Fibroblast of skin of left quadriceps (primary cell): ENCODE results near the gene MBD3L2B.
"Not testable (repeated sequence)": the region's sequence is repeated elsewhere in the genome, so short reads cannot be mapped to it uniquely, and the experiment has no call there.

ENCODE experiments used
- DNase-seq, 2 experiments: peaks; one replicate each; pipeline ENCODE4 v3.0.0-alpha.2; 2013; ENCODE audit warnings: low read depth in 2 of 2

The MBD3L2B gene

DNA sequence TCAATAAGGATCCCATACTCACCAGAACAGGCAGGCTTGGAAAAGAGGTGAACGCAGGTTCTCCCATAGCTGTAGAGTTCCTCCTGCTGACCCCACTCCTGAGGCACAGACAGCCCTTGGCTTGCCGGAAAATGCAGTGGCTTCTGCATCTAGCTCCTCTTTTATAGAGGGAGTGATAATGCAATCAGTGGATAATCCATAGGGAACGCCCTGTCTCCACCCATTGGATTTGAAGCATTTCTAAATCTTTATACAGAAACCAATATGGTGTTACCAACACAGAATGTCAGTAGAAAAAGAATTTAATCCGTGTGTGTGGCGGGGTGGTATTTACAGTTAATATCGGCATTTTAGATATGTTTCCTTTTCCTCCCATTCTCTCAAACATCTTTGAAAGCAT lies at the start of gene MBD3L2B:
MBD3L2B (minus strand) TSS at position 101 of the 400 bp plus-strand sequence; CDS start at position 67, 34 bp downstream.
- not testable (repeated sequence) for DNase-seq

DNA sequence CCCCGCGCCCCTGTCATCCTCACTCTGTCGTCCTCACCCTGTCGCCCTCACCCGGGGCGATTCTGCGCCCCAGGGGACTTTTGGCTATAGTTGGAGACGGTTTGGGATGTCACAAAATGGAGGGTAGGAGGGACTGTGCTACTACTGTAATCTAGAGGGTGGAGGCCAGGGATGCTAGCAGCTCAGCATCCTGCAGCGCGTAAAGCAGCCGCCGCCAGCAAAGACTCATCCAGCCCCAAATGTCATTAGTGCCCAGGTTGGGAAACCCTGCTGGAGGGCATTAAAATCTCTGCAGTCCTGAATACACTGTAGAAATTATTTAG lies 48.6 kb upstream of the MBD3L2B start:
- DNase-seq, result no peak

DNA sequence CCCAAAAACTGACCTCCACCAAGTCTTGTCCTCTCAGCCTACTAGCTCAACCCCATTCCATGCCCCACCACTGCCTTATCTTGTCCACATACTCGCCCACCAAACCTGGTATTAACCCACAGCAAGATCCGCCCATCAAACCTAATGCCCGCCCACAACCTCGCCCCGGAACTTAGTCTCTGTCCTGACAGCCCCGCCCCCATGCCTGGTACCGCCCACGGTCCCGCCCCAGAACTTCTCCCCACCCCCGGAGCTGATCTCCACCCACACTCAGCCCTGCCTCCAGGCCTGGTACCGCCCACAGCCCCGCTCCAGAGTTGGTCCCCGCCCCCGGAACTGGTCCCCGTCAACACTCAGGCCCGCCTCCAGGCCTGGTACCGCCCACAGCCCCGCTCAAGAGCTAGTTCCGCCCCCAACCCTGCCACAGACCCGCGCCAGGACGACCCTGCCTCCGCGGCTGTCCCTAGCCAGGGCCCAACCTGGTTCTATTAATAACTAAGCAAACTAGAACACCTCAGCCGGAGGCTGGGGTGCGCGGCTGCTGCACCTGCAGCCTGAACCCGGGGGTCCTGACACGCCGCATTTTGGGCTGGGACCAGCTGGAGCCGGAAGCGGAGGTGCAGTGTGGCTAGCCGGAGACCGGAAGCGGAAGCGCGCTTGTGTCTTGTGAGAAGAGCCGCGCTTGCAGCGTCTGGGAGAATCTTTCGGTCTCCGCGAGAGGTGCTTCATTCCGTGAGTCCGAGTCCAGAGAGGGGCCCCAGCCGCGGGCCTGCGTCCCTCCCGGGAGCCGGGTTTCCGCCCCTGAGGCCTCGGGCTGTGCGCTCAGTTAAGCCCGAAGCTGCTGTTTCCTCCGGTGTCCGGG lies 48.0 kb upstream of the MBD3L2B start, which contains the start of gene ZNF557:
ZNF557 (plus strand) TSS at position 662 of the 862 bp plus-strand sequence. CDS start 5,372 bp downstream, outside the sequence.
- DNase-seq, result peak; percentile 91 to 92

DNA sequence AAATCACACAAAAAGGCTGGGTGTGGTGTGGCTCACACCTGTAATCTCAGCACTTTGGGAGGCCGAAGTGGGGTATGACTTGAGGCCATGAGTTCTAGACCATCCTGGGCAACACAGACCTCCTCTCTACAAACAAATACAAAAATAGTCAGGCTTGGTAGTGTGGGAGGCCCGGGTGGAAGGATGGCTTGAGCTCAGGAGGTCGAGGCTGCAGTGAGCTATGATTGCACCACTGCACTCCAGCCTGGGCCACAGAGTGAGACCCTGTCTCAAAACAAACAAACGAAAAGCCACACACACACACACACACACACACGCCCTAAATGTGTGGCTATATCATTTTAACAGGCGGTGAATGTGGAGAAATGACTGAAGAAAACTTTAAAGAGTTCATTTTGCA lies 47.4 kb upstream of the MBD3L2B start:
- DNase-seq, result no peak

DNA sequence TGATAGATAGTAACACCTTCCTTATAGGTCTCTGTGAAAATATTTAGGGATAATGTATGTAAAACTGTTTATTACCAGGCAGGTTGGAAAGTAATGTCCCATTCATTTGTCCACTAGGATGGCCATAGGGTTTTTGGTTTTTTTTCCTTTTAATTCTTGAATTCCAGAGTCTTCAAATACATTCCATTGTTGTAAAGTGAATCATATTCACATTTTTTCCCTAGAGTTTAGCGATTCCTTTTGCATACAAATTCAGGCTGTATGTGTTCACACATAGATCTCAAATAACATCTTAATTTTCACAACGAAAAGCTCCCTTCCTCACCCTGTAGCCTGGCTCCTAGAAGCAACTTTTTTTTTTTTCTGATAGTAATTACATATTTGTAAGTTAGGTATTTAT lies 46.5 kb upstream of the MBD3L2B start:
- no peak for DNase-seq

DNA sequence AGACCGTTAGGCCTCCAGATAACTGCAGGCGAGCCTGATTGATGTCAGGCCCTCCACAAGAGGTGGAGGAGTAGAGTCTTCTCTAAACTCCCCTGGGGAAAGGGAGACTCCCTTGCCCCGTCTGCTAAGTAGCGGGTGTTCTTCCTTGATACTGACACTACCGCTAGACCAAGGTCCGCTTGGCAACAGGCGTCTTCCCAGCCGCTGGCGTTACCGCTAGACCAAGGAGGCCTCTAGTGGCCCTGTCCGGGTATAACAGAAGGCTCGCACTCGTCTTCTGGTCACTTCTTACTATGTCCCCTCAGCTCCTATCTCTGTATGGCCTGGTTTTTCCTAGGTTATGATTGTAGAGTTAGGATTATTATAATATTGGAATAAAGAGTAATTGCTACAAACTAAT lies 45.9 kb upstream of the MBD3L2B start:
- not testable (repeated sequence) for DNase-seq

DNA sequence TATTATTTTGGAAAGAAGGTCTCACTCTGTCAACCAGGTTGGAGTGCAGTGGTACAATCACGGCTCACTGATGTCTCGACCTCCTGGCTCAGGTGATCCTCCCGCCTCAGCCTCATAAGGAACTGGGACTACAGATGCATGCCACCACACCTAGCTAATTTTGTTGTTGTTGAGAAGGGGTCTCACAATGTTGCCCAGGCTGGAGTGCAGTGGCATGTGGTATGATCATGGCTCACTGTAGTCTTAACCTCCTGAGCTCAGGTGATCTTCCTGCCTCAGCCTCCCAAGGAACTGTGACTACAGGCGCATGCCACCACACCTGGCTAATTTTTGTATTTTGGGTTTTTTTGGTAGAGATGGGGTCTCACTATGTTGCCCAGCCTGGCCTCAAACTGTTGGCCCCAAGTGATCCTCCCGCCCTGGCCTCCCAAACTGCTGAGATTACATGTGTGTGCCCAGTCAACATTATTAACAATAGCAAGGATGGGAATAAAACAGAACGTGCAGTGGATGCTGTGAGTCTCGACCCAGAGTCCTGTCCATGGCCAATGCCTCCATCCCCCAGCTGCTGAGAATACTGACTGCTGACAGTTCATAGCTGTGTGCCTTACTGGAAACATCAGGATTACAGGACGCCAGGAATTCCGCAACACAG lies 42.7 kb upstream of the MBD3L2B start:
- DNase-seq, result no peak

DNA sequence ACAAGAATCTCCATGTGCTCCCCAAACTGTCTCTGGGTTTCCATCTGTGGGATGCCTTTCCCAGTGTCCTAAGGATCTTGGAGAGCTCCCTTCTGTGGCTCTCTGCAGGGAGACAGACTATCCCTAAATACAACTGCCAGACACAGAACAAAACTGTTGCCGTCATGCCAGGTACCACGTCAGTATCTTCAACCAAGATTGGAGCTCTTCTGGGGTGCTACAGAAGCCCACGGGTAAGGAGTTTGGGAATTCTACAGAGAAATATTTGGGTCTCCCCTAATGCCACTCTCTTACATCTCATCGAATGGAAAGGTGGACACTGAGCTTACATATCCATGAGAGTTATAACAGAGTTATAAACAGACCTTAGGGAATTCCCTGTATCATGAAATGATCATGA lies 42.1 kb upstream of the MBD3L2B start:
- no peak for DNase-seq

DNA sequence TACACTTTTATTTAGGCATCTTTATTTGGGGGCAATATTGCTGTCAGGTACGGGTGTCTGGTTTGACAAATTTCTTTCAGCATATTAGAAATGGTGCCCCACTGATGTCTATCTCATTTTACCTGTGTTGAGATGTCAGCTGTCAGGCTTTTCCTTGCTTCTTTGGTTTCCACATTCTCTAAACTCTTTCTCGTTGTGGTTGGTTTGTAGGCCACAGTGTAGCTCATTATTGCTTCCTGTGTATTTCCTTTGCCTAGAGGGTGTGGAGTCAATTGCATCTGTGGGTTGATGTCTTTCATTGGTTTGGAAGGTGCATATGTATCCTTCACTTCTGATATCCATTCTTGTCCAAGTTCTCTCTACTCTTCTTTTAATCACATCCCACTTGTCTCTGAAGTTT lies 38.7 kb upstream of the MBD3L2B start:
- DNase-seq, result not testable (repeated sequence)

DNA sequence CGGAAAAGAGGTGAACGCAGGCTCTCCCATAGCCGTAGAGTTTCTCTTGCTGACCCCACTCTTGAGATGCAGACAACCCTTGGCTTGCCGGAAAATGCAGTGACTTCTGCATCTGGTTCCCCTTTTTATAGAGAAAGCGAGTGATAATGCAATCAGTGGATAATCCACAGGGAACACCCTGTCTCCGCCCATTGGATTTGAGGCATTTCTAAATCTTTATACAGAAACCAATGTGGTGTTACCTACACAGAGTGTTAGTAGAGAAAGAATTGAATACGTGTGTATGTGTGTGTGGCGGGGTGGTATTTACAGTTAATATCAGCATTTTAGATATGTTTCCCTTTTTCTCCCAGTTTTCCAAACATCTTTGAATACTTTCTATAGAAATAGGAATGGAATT lies 37.3 kb upstream of the MBD3L2B start, which contains the start of gene MBD3L3:
MBD3L3 (minus strand) TSS at position 101 of the 400 bp plus-strand sequence; CDS start at position 30, 71 bp downstream.
- not testable (repeated sequence) for DNase-seq

DNA sequence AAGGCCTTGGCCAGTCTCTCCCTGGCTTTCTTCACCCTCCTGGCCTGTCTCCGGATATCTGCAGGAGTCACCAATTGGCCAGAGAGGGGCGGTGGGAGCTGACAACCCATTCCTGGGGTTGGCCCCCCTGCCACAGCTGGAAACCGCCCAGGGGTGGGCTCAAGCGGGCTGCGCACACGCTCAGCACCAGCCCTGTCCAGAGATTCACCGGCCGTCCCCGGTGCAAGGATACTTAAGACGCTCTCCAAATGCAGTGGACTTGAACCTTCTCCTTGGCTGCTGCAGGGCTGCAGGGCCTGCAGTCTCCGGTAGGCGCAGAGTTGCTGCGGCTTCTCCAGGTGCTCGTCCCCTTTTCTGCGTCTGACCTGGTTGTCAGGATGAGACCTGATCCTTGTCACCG lies 35.1 kb upstream of the MBD3L2B start:
- not testable (repeated sequence) for DNase-seq

DNA sequence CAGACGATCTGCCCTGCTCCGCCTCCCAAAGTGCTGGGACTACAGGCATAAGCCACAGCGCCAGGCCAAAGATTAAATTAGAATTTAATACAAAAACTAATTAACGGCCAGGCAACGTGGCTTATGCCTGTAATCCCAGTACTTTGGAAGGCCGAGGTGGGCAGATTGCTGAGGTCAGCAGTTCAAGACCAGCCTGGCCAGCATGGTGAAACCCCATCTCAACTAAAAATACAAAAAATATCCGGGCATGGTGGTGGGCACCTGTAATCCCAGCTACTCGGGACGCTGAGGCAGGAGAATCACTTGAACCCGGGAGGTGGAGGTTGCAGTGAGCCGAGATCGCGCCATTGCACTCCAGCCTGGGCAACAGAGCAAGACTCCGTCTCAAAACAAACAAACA lies 34.4 kb upstream of the MBD3L2B start:
- DNase-seq, result not testable (repeated sequence)

DNA sequence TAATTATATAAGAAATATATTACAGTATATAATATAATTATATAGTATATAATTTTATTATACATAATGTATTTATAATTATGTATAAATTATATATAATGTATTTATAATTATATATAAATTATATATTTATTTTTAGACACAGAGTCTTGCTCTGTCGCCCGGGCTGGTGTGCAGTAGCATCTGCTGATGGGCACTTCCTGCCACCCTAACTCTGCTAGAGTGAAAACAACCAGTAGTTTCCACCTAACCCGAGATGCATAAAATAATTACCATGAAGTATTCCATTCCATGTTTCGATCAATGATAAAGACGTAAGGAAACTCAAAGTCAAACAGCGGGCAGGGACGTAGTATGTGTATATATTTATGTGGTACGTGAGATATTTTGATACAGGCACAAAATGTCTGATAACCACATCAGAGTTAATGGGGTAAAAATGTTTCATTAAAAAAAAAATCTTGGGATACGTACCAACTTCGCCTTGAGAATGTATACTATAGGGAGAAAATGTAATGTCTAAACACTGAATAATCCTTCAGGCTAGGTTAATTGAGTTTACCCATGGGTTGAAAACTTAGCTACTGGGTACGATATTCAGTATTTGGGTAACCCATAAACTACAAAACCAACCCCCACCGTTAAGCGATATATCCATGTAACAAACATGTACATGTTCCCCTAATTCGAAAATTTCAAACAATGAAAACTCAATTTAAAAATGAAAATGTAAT lies 33.6 kb upstream of the MBD3L2B start:
- not testable (repeated sequence) for DNase-seq

DNA sequence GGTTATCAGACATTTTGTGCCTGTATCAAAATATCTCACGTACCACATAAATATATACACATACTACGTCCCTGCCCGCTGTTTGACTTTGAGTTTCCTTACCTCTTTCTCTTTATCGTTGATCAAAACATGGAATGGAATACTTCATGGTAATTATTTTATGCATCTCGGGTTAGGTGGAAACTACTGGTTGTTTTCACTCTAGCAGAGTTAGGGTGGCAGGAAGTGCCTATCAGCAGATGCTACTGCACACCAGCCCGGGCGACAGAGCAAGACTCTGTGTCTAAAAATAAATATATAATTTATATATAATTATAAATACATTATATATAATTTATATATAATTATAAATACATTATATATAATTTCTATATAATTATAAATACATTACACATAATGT lies 31.7 kb upstream of the MBD3L2B start:
- not testable (repeated sequence) for DNase-seq

DNA sequence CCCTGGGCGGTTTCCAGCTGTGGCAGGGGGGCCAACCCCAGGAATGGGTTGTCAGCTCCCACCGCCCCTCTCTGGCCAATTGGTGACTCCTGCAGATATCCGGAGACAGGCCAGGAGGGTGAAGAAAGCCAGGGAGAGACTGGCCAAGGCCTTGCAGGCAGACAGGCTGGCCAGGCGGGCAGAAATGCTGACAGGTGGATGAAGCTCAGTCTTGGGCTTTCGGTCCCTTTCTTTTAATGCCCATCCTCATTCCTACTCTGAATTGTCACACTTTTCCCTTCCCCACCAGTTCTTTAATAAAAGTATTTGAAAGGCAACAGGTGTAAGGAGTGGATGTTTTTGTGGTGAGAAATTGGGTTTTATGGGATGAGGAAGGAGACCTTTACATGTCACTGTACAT lies 30.2 kb upstream of the MBD3L2B start:
- not testable (repeated sequence) for DNase-seq

DNA sequence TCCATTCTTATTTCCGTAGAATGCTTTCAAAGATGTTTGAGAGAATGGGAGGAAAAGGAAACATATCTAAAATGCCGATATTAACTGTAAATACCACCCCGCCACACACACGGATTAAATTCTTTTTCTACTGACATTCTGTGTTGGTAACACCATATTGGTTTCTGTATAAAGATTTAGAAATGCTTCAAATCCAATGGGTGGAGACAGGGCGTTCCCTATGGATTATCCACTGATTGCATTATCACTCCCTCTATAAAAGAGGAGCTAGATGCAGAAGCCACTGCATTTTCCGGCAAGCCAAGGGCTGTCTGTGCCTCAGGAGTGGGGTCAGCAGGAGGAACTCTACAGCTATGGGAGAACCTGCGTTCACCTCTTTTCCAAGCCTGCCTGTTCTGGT lies 27.8 kb upstream of the MBD3L2B start, which contains the start of gene MBD3L2:
MBD3L2 (plus strand) TSS at position 301 of the 400 bp plus-strand sequence; CDS start at position 354, 53 bp downstream.
- DNase-seq, result not testable (repeated sequence)

DNA sequence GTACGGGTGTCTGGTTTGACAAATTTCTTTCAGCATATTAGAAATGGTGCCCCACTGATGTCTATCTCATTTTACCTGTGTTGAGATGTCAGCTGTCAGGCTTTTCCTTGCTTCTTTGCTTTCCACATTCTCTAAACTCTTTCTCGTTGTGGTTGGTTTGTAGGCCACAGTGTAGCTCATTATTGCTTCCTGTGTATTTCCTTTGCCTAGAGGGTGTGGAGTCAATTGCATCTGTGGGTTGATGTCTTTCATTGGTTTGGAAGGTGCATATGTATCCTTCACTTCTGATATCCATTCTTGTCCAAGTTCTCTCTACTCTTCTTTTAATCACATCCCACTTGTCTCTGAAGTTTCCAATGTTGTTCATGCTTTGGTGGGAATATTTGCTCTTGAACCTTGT lies 20.3 kb upstream of the MBD3L2B start:
- not testable (repeated sequence) for DNase-seq

DNA sequence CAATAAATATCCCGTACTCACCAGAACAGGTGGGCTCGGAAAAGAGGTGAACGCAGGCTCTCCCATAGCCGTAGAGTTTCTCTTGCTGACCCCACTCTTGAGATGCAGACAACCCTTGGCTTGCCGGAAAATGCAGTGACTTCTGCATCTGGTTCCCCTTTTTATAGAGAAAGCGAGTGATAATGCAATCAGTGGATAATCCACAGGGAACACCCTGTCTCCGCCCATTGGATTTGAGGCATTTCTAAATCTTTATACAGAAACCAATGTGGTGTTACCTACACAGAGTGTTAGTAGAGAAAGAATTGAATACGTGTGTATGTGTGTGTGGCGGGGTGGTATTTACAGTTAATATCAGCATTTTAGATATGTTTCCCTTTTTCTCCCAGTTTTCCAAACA lies 18.8 kb upstream of the MBD3L2B start, which contains the start of gene MBD3L4:
MBD3L4 (minus strand) TSS at position 101 of the 400 bp plus-strand sequence; CDS start at position 66, 35 bp downstream.
- DNase-seq, result not testable (repeated sequence)

DNA sequence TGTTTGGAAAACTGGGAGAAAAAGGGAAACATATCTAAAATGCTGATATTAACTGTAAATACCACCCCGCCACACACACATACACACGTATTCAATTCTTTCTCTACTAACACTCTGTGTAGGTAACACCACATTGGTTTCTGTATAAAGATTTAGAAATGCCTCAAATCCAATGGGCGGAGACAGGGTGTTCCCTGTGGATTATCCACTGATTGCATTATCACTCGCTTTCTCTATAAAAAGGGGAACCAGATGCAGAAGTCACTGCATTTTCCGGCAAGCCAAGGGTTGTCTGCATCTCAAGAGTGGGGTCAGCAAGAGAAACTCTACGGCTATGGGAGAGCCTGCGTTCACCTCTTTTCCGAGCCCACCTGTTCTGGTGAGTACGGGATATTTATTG lies 9.0 kb upstream of the MBD3L2B start, which contains the start of gene MBD3L5:
MBD3L5 (plus strand) TSS at position 301 of the 400 bp plus-strand sequence; CDS start at position 335, 34 bp downstream.
- DNase-seq, result not testable (repeated sequence)

DNA sequence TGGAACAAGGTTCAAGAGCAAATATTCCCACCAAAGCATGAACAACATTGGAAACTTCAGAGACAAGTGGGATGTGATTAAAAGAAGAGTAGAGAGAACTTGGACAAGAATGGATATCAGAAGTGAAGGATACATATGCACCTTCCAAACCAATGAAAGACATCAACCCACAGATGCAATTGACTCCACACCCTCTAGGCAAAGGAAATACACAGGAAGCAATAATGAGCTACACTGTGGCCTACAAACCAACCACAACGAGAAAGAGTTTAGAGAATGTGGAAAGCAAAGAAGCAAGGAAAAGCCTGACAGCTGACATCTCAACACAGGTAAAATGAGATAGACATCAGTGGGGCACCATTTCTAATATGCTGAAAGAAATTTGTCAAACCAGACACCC lies 7.6 kb upstream of the MBD3L2B start:
- not testable (repeated sequence) for DNase-seq

DNA sequence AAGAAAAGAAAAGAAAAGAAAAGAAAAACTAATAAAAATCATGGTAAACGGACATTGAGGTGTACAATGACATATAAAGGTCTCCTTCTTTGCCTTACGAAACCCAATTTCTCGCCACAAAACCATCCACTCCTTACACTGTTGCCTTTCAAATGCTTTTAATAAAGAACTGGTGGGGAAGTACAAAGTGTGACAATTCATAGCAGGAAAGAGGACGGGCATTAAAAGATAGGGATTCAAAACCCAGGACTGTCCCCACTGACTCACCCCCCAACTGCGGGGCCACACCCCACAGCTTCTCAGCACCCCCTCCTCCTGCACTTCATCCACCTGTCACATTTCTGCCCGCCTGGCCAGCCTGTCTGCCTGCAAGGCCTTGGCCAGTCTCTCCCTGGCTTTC lies 2.4 kb downstream of the MBD3L2B start:
- no peak for DNase-seq

DNA sequence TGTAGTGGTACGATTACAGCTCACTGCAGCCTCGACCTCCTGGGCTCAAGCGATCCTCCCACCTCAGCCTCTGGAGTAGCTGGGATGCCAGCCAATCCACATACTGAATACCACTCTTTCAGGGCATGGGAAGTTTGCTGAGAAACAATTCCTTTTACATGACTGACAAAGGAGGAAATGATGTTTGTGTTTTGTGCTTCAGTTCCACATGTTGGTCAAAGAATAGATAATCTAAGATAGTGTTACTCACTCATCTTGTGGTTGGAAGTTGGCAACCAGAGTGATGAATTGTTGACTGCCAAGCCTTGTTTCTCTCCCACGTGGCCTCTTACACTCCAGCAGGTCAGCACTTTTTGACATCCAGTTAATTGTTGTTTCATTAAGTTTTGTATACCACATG lies 7.6 kb downstream of the MBD3L2B start:
- DNase-seq, result no peak
